Body of pancreas (tissue), 4 donors: ENCODE data around the gene IL4I1. TPM values are rescaled to one million over a fixed set of nuclear protein-coding genes. Genes with fewer than 3 reads are reported as not detected.

Experiments
- ATAC-seq: fragments of 150-250 bp; one replicate; pipeline ENCODE4 v1.9.1; 2016
- DNase-seq, 4 donors: peaks; one replicate each; pipeline ENCODE4 v3.0.0-alpha.2; 2019
- H3K27ac ChIP-seq, 4 donors: fragments of 200-600 bp; sonication (generic); 1 replicate in 3 of 4; 2 replicates in 1 of 4; pipeline versions ENCODE4 v1.5.1 to v1.6.1; 2016 to 2019; ENCODE audit warnings: mild to moderate bottlenecking in 1 of 4, mixed read lengths in 1 of 4, moderate library complexity in 1 of 4
- H3K27me3 ChIP-seq, 2 donors: fragments of 200-600 bp; sonication (generic); one replicate each; pipeline ENCODE4 v1.6.0; 2016; ENCODE audit warnings: mild to moderate bottlenecking in 1 of 2
- H3K36me3 ChIP-seq, 2 donors: fragments of 200-600 bp; sonication (generic); replicated peaks in 1 of 2; 2 replicates each; pipeline ENCODE4 v1.5.1; 2016; ENCODE audit warnings: low read depth in 2 of 2; ENCODE audit not compliant: insufficient read depth in 1 of 2
- H3K4me1 ChIP-seq: fragments of 200-600 bp; sonication (generic); one replicate; pipeline ENCODE4 v1.6.0; 2016
- H3K4me3 ChIP-seq, 2 donors: fragments of 200-600 bp; sonication (generic); 1 replicate in 1 of 2; 2 replicates in 1 of 2; pipeline ENCODE4 v1.5.1; 2016 to 2019
- H3K9me3 ChIP-seq, 3 donors: fragments of 200-600 bp; sonication (generic); 1 replicate in 2 of 3; 2 replicates in 1 of 3; pipeline ENCODE4 v1.5.1; 2016
- CTCF ChIP-seq, 7 experiments: fragments of 450-650 bp in 4 of 7; fragments of 200-600 bp in 3 of 7; sonication (generic) in 3 of 7; IDR thresholded peaks; one replicate each; pipeline ENCODE4 v1.5.1; 2016 to 2019; ENCODE audit warnings: antibody characterized with exemption in 7 of 7
- POLR2A ChIP-seq, 3 donors: fragments of 450-650 bp; IDR thresholded peaks; one replicate each; pipeline ENCODE4 v1.6.1; 2016; ENCODE audit warnings: antibody characterized with exemption in 3 of 3, mild to moderate bottlenecking in 2 of 3
- WGBS, 2 donors: methylation state at CpG; one replicate each; pipeline ENCODE4 v1.1.5; 2017; 5-methylcytosine and 5-hydroxymethylcytosine counted together
- intact Hi-C: fragments of 100-400 bp; cut with DNase I; formaldehyde crosslinking; loops from one replicate; pipeline ENCODE4 v1.15.1; 2023
- total RNA-seq, 2 donors: library from RNA; depleted of rRNA; stranded (reverse); fragments of >200 nt; gene quantifications; one replicate each; pipeline ENCODE4 v1.1.0, GENCODE V29; 2016

IL4I1 gene
- total RNA-seq, 2 donors from 2014 or later = 0.52 TPM; not detected in 1

- ATAC-seq = no peak
- peak overlapping the region in 2 of 4 donors; percentile 91 to 93 for H3K27ac ChIP-seq
- peaks cover 42% of the 10 kb centered on the region for H3K4me1 ChIP-seq
- no peaks in the 10 kb centered on the region for H3K9me3 ChIP-seq
- H3K27me3 ChIP-seq = no peaks in the 10 kb centered on the region
- TF ChIP-seq POLR2A (IDR thresholded peaks at IDR 0.05) = no peak
- intact Hi-C loops = no loop called here
- peaks cover 9 to 11% of the 10 kb centered on the region in 2 donors for H3K36me3 ChIP-seq
- 81 to 85% methylated on average over 11 to 13 of the region's 13 CpGs for WGBS, 2 donors
- no peak overlapping the region for H3K4me3 ChIP-seq
- no peak for DNase-seq
Observed at GRCh38 chr19:49864890-49865289, 31.8 kb downstream of the IL4I1 start.

GRCh38 chr19:49863935-49864320 lies 32.8 kb downstream of the IL4I1 start:
- no peak overlapping the region for H3K4me3 ChIP-seq
- H3K36me3 ChIP-seq = peaks cover 13 to 14% of the 10 kb centered on the region in 2 donors
- DNase-seq = no peak
- intact Hi-C loops = no loop called here
- no peaks in the 10 kb centered on the region for H3K9me3 ChIP-seq
- no peak overlapping the region for H3K27ac ChIP-seq
- TF ChIP-seq CTCF (IDR thresholded peaks at IDR 0.05) (no peak), POLR2A (IDR thresholded peaks at IDR 0.05) (no peak)
- no peaks in the 10 kb centered on the region for H3K27me3 ChIP-seq
- ATAC-seq = no peak
- 70 to 85% methylated on average over 3 to 17 of the region's 17 CpGs for WGBS, 2 donors
- peaks cover 37% of the 10 kb centered on the region for H3K4me1 ChIP-seq

GRCh38 chr19:49863254-49863934 lies 33.3 kb downstream of the IL4I1 start:
- Histone ChIP-seq H3K36me3 (peaks cover 14 to 17% of the 10 kb centered on the region in 2 donors), H3K27ac (no peak overlapping the region), H3K9me3 (no peaks in the 10 kb centered on the region), H3K4me1 (peaks cover 32% of the 10 kb centered on the region), H3K4me3 (no peak overlapping the region), H3K27me3 (no peaks in the 10 kb centered on the region)
- DNase-seq = peak in 2 of 4 donors; percentile 2 to 15
- no peak for TF ChIP-seq POLR2A (IDR thresholded peaks at IDR 0.05)
- TF ChIP-seq CTCF (IDR thresholded peaks at IDR 0.05) = no peak
- intact Hi-C loops = no loop called here
- WGBS, 2 donors = 90 to 91% methylated on average over 23 to 24 of the region's 24 CpGs
- no peak for ATAC-seq

GRCh38 chr19:49862391-49863253 lies 34.1 kb downstream of the IL4I1 start:
- peak in 2 of 4 donors; percentile 8 to 15 for DNase-seq

More at GRCh38 chr19:49862391-49863253, 34.1 kb downstream of the IL4I1 start:
- intact Hi-C loops = no loop called here
- Histone ChIP-seq H3K4me1 (peaks cover 24% of the 10 kb centered on the region), H3K27ac (no peak overlapping the region), H3K36me3 (peaks cover 15 to 20% of the 10 kb centered on the region in 2 donors), H3K9me3 (no peaks in the 10 kb centered on the region), H3K4me3 (no peak overlapping the region), H3K27me3 (no peaks in the 10 kb centered on the region)
- ATAC-seq = no peak
- WGBS, 2 donors = 85 to 86% methylated on average over 33 to 40 of the region's 49 CpGs
- TF ChIP-seq CTCF (IDR thresholded peaks at IDR 0.05) = peak in 2 of 7 experiments; percentile 8 to 14
- TF ChIP-seq POLR2A (IDR thresholded peaks at IDR 0.05) = no peak
